GM12875 (cell line): ENCODE data around the gene ZNF684.
"Not testable (repeated sequence)": the region's sequence is repeated elsewhere in the genome, so short reads cannot be mapped to it uniquely, and the experiment has no call there.

Experiments used
- H3K4me3 ChIP-seq: one replicate; pipeline ENCODE4 v1.5.1; 2011; ENCODE audit warnings: low read depth, low read length, control low read depth
- CTCF ChIP-seq: IDR thresholded peaks from 2 replicates; pipeline ENCODE4 v1.5.1; 2011; ENCODE audit warnings: low read depth, mild to moderate bottlenecking, control low read depth, inconsistent platforms, low read length, moderate library complexity, borderline replicate concordance; ENCODE audit not compliant: insufficient read depth

ZNF684 gene

GRCh38 chr1:40531381-40532061, at the start of gene ZNF684:
Gene ZNF684 (plus strand): TSS chr1:40531637. CDS start chr1:40533167, 1,530 bp downstream.
- H3K4me3 ChIP-seq = peak within 1 kb of the TSS; percentile 58
- no peak for TF ChIP-seq CTCF

GRCh38 chr1:40495315-40495903, 36.0 kb upstream of the ZNF684 start:
- H3K4me3 ChIP-seq = no peak overlapping the region
- TF ChIP-seq CTCF = no peak

- not testable (repeated sequence) for H3K4me3 ChIP-seq
Observed at GRCh38 chr1:40502651-40503050, 28.8 kb upstream of the ZNF684 start.

- H3K4me3 ChIP-seq = peak overlapping the region; percentile 80
- TF ChIP-seq CTCF = no peak
Observed at GRCh38 chr1:40507973-40508372, 23.5 kb upstream of the ZNF684 start.

- H3K4me3 ChIP-seq = peak within 1 kb of the TSS; percentile 80
Observed at GRCh38 chr1:40508375-40509341, 22.8 kb upstream of the ZNF684 start, which contains the start of gene EXO5. Gene EXO5 (plus strand): TSS chr1:40508767. CDS start chr1:40514545, 5,778 bp downstream.

GRCh38 chr1:40519517-40519916, 11.9 kb upstream of the ZNF684 start:
- no peak overlapping the region for H3K4me3 ChIP-seq
- TF ChIP-seq CTCF = no peak

More at GRCh38 chr1:40508375-40509341, 22.8 kb upstream of the ZNF684 start, which contains the start of gene EXO5:
- TF ChIP-seq CTCF = no peak

- no peak for TF ChIP-seq CTCF
- H3K4me3 ChIP-seq = peak overlapping the region; percentile 58
Observed at GRCh38 chr1:40530735-40531380, 579 bp upstream of the ZNF684 start.
